Omental fat pad (tissue), 4 donors: Measurements from ENCODE around the gene TMF1. TPM values are rescaled to one million over a fixed set of nuclear protein-coding genes. Genes with fewer than 3 reads are reported as not detected.

Source experiments
- ATAC-seq: fragments of 150-250 bp; one replicate; pipeline ENCODE4 v1.9.1; 2016; ENCODE audit warnings: mild to moderate bottlenecking, moderate library complexity; ENCODE audit not compliant: low FRiP score
- DNase-seq: peaks from one replicate; pipeline ENCODE4 v3.0.0-alpha.2; 2019; ENCODE audit warnings: low spot score
- CTCF ChIP-seq, 3 donors: fragments of 450-650 bp; IDR thresholded peaks; one replicate each; pipeline ENCODE4 v1.5.1; 2016 to 2017; ENCODE audit warnings: antibody characterized with exemption in 3 of 3, mild to moderate bottlenecking in 3 of 3, moderate library complexity in 2 of 3
- total RNA-seq, 4 donors: library from RNA; depleted of rRNA; stranded (reverse); fragments of >200 nt; gene quantifications; one replicate each; pipeline ENCODE4 v1.1.0, GENCODE V29; 2016

The TMF1 gene
- total RNA-seq, 4 donors from 2014 or later: 27.6 to 41.8 (median 30.2) TPM

- no peak for ATAC-seq
Observed at GRCh38 chr3:69085168-69085832, 33.2 kb upstream of the TMF1 start.

DNA sequence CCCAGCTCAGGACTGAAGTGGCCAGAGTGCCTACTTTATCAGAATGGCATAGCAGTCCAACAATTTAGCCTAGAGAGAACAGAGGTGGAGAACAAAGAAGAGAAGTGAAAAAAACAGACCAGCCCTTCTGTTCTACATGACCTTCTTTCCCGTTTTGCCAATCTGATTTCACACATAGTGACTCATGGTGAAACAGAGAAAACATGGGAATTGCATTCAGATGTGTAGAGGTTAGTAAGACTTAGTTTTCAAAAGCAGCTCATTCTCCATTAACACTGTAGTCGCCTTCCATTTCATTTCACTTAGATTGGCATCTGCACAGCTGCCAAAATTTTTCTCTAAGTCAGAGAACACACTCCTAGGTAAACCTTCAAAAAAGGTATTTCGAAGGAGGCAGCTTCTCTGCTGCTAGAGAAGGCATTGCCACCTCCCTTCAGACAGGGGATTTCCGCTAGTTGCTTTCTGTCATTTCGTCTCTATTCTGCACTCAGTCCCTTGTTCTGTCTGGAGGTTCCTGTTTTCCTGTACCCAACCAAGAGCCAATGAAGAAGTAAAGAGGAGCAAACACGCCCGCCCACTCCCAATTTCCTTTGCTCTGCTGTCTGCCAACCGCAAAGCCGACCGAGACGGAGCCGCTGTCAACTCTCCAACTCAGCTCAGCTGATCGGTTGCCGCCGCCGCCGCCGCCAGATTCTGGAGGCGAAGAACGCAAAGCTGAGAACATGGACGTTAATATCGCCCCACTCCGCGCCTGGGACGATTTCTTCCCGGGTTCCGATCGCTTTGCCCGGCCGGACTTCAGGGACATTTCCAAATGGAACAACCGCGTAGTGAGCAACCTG lies 32.4 kb upstream of the TMF1 start, which contains the start of gene ARL6IP5:
Gene ARL6IP5, plus strand, starts transcription at position 612 of the 842 bp plus-strand sequence. Its CDS starts 111 bp downstream, at position 723.
- TF ChIP-seq CTCF (IDR thresholded peaks at IDR 0.05): no peak
- DNase-seq (peak; percentile 69), ATAC-seq (peak; percentile 57)

More at GRCh38 chr3:69085168-69085832, 33.2 kb upstream of the TMF1 start:
- no peak for DNase-seq
- TF ChIP-seq CTCF (IDR thresholded peaks at IDR 0.05): no peak

- TF ChIP-seq CTCF (IDR thresholded peaks at IDR 0.05): no peak
- ATAC-seq (peak; percentile 37), DNase-seq (no peak)
Observed at GRCh38 chr3:69082805-69083204, 30.7 kb upstream of the TMF1 start.

GRCh38 chr3:69082361-69082760 lies 30.2 kb upstream of the TMF1 start:
- ATAC-seq: no peak
- TF ChIP-seq CTCF (IDR thresholded peaks at IDR 0.05): no peak
- DNase-seq: no peak

DNA sequence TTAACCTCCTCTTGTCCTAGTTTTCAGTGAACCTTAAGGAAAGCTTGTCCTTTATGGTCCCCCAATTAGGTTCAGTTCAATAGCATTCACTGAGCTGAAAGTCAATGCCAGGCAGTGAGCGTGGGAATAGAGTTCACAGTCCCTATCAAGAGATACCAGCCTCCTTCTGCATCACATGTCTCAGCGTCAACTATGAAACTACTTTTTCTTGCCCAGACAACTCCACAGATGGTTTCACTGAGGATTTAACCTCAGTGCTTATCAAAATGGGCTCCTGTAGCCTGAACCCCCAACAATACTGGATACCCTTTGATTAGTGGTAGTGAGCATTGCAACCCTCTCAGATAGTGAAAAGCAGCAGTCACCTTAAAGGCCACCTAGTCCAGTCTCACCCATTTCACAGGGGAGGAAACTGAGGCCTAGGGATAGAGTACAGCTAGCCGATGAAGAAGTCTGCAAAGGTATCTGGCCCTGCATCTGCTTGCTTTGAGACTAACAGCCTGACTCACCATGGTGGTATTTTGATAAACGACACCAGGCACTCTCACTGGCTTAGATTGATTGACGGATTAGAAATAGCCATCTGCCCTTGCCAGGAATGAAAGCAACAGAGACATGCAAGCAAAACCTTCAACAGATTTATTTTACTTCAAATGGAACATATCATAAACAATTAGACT lies 29.6 kb upstream of the TMF1 start:
- ATAC-seq (no peak), DNase-seq (no peak)
- TF ChIP-seq CTCF (IDR thresholded peaks at IDR 0.05): no peak

DNA sequence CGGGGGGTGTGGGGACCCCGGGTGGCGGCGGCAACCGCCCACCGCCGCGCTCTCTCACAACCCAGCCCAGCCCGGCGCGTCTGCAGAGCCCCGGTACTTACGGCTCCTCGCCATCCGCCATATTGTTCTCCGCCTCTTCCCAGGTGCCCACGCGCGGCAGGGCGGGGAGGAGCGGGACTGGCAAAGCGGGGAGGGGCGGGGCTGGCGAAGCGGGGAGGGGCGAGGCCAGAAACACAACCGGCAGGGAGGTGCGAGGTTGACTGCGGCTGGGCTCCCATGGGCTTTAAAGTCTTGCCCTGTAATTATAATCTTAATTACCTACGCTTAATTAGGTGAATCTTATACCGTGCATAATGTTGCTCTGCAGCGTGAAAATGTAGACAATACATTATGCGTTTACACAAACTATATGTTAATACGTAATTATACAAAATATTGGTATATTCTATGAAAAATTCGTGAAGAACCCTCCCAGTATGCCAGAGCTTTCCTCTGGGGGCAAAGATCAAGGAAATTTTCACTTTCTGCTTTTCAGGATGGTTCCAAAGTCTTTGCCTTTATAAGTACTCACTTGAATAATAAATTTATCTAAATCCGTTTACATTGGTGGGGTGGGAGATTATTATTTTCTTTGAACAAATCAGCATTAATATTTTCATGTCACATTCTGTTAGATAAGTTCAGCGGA lies 28.2 kb upstream of the TMF1 start, which contains the start of gene UBA3:
Gene UBA3, minus strand, starts transcription at position 133 of the 688 bp plus-strand sequence. Its CDS starts 12 bp downstream, at position 121.
- ATAC-seq (peak; percentile 78), DNase-seq (peak; percentile 79)
- no peak for TF ChIP-seq CTCF (IDR thresholded peaks at IDR 0.05)
